GM18867 (cell line): Measurements from ENCODE around the gene RASL10A.

ENCODE experiments used
- ATAC-seq: cut with Tn5 transposase; IDR thresholded peaks from one replicate; pipeline ENCODE4 v1.9.1; 2021; ENCODE audit warnings: mild to moderate bottlenecking, moderate library complexity; ENCODE audit not compliant: unreplicated experiment

RASL10A gene

DNA sequence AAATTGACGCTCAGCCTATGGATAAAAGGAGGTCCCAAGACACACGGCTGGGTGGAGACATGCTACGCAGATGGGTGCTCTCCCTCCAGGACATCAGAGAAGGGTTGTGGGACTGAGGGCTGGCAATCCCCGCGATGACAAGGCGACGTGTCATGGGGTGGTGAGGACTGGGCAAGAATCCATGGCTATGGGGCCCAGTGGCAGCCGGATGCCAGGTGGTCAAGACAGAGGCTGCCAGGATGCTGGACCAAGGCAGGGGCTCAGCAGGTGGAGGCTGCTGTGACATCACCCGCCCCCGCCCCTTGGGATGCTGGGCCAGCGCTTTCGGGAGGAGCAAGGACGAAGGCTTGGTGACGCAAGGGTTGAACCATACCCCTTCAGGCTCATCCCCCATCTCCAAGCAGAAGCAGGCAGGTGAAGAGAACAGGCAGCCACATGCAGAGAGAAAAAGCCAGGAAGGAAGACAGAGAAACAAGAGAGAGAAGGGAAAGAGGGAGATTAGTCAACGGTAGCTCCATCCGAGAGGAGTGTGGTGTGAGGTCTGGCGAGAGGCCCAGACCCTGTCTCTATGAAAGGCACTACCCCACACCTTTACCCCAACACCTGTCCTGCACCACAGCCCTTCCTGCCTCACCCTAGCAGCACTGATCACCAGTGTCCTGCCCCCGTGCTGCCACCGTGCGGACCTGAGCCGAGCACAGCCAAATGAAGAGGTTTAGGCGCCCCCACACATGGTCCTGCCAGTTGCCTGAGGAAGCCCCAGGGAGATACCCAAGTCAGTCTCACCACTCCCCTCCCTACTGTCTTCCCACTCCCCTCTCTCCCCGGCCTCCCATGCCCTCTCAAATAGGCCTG is 24.1 kb upstream of the RASL10A start:
- ATAC-seq, result no peak

DNA sequence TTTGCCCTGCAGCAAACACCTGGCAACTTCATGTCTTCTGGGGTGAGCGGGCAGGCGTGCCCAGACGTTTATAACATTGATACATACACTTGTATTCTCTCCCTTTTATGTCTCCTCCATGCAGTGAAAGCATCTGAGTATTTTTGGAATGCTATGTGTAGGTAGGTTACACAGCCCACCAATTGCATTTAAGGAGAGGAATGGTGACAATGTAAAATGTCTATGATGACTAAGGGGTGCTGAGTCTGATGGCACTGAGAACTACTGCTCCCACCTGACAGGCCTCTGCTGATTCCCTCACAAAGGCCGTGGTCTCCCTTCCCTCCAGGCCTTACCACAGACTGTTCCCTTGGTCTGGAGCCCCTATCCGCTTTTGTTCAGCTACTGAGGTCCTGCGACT is 22.9 kb upstream of the RASL10A start:
- no peak for ATAC-seq

DNA sequence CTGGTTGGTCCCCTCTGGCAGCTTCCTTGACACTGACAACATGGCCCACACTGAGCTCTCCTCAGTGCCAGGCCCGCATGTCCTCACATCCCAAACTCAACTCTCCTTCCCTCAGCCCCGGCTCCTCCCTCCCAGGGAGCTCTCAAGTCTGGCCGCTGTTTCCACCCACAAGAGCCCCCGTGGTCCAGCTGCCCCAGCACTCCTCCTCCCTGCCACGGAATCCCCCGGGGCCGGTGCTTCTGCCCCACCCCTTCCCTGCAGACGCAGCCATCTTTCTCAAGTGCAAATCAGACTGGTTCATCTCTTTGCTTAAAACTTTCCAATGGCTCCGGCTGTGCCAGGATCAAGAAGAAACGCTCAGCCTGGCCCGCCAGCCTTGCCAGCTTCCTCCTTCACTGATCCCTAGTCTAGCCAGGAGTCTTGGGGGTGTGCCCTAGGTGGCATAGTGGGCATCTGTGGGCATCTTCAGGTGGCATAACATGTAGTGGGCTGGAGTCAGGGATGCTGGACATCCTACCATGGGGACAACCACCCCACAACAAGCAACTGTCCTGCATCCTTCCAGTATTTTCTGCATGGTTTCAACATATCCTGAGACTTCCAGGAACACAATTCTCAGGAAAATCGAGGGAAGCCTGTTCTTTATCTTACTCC is 22.3 kb upstream of the RASL10A start:
- ATAC-seq, result no peak

DNA sequence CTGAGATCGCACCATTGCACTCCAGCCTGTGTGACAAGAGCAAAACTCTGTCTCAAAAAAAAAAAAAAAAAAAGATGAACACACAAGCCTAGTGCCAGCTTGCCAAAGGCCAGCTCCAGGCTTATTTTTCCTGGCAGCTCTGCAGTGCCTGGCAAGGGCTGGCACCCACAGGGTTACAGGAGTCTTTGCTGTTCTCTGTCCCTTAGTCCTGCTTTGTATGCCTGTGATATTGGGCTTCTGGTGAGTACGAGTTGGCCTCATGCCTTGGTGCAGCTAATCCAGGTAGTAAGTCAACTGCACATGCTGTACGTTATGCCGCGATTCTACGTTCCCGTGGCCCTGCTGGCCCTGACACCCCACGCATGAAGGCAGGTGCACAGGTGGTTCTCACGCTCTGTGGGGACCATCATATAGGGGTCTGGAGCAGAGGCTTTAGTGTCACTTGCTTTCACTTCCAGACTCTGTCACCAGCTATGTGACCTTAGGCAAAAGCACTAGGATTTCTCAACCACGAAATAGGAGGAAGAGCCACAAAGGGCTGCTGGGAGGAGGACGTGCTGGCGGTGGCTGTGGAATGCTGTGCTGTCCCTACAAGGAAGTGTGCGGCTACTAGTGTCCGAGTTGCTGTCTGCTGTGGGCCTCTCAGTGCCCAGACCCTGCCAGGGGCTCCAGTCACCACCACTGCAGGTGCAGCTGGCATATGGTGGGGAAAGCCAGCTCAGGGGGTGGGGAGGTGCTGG is 21.4 kb upstream of the RASL10A start:
- ATAC-seq, result no peak

DNA sequence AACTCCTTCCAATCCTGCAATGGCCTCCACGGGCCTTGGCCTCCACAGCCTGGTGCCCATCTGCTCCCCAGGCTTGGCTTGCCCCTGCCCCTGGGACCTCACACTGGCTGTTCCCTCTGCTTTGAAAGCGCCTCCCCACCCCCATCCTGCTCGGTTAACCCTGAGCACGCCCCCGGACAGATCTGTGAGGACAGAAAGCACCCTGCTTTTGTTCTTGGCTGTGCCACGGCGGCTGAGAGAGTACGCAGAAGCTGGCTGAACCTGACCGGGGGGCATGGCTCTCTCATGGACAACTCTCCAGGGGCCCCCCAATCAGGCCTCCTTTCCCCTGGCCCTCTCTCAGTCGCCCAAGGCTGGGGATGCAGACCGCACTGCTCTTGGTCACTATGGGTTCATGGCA is 20.2 kb upstream of the RASL10A start:
- ATAC-seq, result no peak

DNA sequence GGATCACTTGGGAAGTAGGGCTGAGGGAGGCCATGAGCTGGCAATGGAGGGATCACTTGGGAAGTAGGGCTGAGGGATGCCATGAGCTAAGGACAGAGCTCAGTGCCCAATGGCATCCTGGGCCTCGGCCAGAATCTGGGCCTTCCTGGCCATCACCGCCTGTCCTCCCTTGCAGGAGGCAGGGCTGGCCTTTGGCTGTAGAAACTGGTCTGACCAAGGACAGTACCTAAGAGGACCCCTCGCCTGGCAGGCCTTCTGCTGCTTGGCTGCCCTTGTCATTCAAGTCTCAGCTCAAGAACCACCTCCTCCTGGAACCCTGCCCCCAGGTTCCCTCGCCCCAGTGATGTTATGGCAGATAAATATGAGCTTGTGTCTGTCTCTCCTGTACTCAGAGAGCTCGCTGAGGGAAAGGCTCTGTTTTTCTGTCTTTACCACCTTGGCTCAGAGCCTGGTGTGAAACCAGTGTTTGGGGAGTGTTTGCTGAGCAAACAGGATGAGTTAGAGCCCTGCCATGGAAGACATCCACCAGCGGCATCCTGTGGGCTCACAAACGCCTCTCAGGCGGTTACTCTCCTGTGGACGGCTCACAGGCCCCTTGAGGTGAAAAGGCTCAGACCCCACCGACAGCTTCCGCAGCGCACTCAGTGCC is 19.3 kb upstream of the RASL10A start:
- no peak for ATAC-seq

DNA sequence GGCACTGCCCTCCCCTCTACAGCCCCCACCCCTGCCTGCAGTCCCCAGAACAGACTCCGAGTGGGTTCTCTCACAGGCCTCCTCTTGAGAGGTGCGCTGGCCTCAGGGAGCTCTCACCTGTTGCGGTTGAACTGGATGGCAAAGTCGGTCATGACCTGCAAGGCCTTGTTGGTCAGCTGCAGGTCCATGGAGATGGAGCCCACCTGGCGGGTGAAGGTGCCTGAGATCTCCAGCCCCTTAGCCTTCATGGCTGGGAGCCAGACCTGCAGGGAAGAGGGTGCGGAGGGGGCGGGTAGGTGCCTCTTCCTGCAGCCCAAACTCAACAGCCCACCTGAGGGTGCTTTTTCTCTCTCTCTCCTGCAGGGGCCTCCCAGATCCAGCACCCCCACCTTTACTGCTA is 18.7 kb upstream of the RASL10A start:
- ATAC-seq, result no peak

DNA sequence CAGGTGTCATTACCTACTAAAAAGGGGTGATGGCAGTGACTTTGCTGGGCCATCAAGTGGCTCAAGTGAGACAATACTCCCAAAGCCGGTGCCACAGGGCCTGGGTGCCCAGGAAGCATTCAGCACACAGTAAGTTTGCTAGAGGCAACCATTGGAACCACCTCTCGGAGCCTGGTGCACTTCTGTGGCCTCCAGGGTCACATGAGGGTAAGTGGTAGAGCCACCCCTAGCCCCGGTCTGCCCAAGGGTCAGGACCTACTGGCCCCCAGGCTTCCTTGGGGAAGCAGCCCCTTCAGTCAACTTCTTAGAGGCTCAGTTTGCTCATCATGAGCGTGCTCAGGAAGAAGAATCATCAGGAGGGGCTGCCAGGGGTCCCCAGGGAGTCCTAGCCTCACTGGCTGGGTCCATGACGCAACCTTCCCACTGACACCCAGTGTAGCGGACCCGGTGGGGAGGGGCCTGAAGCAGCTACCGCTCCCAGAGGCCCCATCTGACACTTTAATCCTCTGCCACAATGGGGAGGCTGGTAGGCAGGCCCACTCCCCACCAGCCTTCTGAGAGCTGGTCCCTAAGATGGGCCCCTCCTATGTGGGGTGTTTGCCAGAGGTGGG is 17.5 kb upstream of the RASL10A start:
- ATAC-seq, result no peak

DNA sequence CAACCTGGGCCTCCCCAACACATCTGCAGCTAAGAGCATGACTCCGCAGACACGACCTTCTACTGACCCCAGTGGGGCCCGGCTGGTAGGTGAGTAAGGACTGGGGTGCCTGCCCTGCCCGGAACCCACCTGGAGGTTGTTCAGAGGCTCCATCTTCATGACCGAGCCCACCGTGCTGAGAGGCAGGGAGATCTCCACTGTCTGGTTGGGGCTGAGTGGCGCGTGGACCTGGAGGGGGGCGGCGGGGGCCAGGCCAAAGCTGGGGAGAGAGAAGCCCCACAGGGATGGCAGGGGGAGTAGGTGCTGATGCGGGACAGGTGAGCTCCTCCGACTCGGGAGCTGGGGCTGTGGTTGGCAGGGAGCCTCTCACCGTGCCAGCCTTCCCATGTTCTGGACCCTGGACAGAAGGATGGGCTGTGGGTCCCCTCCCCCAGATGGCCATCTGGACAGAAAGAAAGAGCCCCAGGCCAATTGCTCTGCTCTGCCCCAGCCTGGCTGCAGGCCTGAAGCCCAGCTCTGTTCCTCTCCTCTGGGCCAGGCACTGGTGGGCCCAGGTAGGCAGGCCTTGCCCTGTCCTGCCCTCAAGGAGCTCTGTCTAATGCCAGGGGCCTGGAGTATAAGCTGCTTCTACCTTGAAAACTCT is 16.3 kb upstream of the RASL10A start:
- ATAC-seq, result no peak

DNA sequence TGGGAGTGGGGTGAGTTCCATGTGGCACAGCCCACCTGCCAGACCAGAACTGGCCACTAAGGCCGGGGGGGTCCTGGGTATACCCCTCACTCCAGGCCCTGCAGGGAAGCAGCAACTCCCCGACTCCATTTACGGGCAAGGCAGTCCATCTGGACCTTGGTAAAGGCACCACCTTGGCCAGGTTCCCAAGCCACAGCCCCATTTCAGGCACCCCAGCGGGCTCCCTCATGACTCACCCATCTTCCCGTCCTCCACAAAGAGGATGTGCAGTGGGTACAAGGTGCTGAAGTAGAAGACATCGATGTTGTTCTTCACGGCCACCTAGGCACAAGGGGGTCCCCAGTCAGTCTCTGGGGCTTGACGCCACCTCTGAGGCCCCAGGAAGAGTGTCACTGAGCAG is 15.7 kb upstream of the RASL10A start:
- ATAC-seq, result no peak

DNA sequence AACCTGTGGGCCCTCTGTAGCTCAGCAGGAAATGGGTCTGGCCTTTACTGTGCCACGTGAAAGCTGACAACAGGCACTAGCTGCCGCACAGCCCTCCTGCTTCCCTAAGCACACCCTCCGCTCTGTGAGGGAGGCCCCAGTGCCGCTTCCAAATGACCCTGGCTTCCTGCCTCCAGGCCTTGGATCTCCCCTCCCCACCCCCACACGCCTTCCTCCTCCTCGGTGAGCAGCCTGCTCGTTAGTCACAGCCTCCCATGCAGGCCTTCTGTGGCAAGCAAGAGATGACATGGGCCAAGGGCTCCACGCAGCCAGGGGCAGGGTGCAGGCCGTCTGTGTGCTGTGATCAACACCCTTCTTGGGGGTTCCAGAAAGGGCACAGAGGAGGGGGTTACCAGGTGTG is 15.3 kb upstream of the RASL10A start:
- ATAC-seq, result no peak

DNA sequence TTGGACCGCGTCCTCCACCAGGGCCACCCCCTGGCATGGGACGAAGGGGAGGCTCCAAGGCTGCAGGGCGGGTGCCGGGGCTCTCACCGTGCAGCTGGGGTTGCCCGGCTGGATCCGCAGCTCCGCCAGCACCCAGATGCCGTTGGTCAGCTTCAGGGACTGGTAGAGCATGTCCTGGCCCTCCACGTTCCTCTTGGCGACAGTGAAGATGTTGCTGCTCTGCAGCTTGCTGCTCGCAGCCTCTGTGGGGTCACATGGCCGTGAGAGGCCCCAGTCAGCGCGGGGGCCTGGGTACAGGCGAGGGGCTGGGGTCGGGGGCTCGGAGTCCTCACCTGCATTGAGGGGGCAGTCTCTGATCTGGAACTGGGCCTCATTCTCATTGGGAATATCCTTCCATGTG is 14.8 kb upstream of the RASL10A start:
- no peak for ATAC-seq

DNA sequence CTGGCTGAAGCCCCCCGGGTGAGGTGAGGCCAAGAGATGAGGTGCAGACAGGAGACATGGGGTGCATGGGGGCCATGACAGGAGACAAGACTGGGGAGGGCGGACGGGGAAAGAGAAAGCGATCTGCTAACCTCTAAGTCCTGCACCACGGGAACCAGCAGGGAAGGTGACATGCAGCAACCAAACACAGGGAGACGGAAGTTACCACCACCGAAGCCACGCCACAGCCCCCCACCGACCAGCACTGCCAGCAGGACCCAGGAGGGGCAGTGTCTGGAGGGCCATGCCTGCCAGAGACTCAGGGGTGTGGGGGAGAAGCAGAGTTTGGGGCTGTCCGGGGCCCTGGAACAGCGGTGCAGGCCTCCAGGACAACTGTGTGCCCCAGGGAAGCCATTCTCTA is 14.1 kb upstream of the RASL10A start:
- ATAC-seq, result no peak

DNA sequence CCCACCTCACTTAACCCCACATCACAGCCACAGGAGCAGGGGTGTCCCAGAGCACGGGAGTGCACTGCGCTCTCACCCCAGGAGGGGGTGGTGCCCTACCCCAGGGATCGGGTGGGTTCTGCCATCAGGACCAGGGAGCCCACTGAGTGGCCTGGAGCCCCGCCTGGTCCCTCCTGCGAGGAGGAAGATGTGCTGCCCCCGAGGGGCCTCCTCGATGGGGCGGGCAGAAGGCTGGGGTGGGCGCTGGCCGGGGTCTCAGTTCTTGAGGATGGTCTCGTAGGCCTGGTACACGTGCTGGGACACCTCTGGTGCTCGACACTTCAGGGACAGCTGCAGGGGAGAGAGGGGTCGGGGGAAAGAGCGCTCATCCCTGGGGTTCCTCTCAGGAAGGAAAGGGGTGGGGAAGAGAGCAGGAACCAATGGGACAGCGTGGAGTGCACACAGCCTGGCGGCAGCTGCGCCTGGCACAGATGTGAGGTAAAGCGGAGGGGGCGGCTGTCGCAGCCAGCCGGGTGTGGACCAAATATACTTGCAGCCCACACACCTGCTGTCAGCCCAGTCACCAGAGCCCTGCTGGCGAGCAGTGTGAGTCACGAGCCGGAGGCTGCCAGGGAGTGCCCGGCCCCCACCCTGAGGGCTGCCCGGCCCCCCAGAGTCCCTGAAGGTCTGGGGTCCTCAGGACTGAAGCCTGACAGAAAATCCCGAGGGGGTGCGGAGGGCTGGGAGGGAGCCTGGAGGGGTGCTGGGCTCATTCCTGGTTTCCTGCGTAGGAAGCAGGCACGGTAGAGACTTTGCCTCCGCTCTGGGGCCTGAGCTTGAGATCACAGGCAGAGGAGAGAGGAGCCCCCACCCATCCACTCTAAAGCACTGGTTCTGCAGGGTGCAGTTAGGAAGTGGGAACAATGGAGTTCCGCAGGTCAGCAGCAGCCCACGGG is 13.3 kb upstream of the RASL10A start:
- no peak for ATAC-seq

DNA sequence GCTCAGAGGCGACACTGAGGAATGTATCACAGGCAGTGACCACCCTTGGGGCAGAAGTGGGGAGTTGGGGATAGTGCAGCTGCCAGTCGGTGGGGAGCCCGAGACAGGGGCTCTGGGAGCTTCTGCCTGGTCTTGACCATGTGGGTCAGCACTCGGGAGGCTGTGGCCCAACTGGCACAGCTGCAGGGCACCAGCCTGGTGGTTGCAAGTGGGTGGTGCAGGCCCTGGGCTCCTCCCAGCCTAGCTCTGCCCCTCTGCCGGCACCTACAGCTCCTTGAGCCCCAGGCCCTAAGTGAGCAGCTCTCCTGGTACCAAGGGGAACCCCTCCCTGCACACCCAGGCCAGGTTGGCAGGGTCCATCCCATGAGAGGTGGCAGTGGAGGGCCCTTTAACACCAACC is 12.6 kb upstream of the RASL10A start:
- no peak for ATAC-seq

DNA sequence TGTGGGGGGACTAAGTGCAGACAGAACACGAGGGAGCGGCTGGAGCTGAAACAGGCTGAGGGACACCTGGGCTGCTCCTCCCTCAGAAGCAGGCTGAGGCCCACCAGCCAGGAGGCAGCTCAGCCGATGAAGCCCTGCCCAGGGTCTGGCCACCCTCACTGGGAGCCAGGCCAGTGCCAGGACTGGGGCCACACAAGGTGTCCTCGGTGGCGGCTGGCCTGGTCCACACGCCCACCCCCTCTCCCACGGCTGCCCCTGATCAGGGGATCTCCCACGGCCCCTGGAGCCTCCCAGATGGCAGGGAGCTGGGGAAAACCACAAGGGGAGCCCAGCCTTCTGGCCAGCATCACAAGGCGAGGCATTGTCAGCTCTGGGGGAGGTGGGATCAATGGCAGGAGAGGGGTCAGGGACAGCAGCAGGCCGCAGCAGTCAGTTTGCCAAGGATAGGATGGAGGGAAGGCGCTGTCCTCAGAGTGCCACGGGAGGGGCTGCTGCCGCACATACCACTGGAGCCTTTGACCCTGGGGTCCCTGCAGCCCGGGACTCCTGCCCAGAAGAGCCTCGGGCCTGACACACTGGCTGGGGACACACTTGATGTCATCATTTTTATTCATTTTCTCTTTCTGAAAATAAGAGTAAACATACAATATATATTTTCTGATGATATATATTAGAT is 11.7 kb upstream of the RASL10A start:
- no peak for ATAC-seq

DNA sequence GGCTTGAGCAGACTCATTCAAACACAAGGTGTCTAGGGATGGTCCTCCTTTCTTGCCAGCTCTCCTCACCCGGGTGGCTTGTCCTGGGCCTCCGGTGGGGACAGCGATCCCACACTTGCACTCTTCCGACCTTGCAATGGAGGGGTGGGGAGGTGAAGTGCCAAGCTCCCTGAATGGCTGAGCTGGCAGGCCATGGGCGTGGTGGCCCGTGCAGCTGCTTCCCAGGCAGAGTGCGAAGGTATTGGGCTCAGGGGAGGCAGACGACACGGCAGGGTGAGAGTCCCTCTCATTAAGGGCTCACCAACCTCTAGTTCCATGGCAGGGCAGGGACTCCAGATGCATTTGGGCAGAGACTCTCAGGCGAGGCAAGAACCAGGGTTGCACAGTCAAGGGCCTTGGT is 11.0 kb upstream of the RASL10A start:
- no peak for ATAC-seq

DNA sequence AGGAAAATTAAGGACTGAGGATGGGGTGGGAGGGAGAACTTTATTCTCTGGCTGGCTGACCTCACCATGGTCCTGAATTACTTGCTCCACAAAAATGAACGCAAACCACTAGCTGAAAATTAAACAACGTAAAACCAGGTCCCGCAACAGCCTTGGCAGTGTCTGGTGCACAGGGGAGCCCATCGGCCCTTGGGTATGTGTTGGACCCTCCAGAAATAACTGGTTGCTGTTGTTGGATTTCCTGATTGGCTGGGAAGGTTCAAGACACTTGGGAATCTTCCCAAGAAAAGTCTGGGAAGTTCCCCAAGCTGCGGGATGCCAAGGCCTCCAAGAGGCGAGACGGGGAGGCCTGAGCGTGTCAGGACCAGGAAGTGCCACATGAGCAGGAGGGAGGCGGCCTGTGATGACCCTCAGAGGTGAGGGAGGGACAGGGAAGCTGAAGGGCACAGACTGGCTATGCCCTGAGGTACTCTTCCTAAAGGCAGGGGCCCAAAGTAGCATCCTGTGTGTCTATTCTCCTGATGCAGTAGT is 10.4 kb upstream of the RASL10A start:
- no peak for ATAC-seq

DNA sequence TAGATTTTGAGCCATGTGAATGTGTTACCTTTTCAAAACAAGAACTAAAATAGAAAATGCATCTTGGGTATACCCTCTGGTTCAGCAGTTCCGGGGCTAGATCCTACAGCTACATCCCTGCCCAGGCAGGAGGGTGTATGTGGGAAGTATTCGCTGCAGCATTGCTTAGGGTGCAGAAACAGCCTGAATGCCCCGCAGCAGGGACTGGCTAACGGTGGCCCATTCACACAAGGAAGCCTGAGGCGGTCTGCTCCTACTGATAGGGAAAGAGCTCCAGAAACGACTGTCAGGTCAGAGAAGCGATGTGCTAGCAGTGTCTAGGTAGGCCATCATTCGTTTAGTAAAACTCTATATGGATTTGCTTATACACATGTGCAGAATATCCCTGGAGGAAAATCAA is 9.9 kb upstream of the RASL10A start:
- no peak for ATAC-seq
